Sigmoid colon (tissue), 7 donors: Measurements from ENCODE around the gene GLRA1. TPM values are rescaled to one million over a fixed set of nuclear protein-coding genes. Genes with fewer than 3 reads are reported as not detected.

ENCODE experiments used
- DNase-seq: peaks from one replicate; pipeline ENCODE4 v3.0.0-alpha.2; 2019
- H3K27ac ChIP-seq, 4 donors: fragments of 200-600 bp; sonication (generic); one replicate each; pipeline ENCODE4 v1.5.1; 2016 to 2019; ENCODE audit warnings: mild to moderate bottlenecking in 1 of 4
- H3K27me3 ChIP-seq, 3 donors: fragments of 200-600 bp; sonication (generic); one replicate each; pipeline ENCODE4 v1.5.1; 2019; ENCODE audit warnings: mild to moderate bottlenecking in 1 of 3
- H3K36me3 ChIP-seq, 4 donors: fragments of 200-600 bp; sonication (generic); one replicate each; pipeline ENCODE4 v1.5.1; 2016 to 2019
- H3K4me1 ChIP-seq, 4 donors: fragments of 200-600 bp; sonication (generic); one replicate each; pipeline ENCODE4 v1.5.1; 2017 to 2019
- H3K4me3 ChIP-seq, 4 donors: fragments of 200-600 bp; sonication (generic); one replicate each; pipeline ENCODE4 v1.5.1; 2017 to 2019; ENCODE audit warnings: mild to moderate bottlenecking in 2 of 4, moderate library complexity in 1 of 4
- H3K9me3 ChIP-seq, 4 donors: fragments of 200-600 bp in 3 of 4; sonication (generic) in 3 of 4; one replicate each; pipeline versions ENCODE4 v1.5.1 to v1.6.1; 2013 to 2019
- EP300 ChIP-seq, 4 donors: sonication (generic); formaldehyde crosslinking; IDR thresholded peaks; one replicate each; pipeline ENCODE4 v1.6.1; 2017; ENCODE audit warnings: antibody characterized with exemption in 4 of 4
- POLR2A ChIP-seq, 2 donors: fragments of 450-650 bp; IDR thresholded peaks; one replicate each; pipeline ENCODE4 v1.6.1; 2016; ENCODE audit warnings: antibody characterized with exemption in 2 of 2, mild to moderate bottlenecking in 2 of 2, moderate library complexity in 2 of 2
- POLR2AphosphoS5 ChIP-seq, 4 donors: sonication (generic); formaldehyde crosslinking; IDR thresholded peaks; one replicate each; pipeline ENCODE4 v1.6.1; 2017; ENCODE audit warnings: antibody characterized with exemption in 4 of 4
- WGBS, 2 donors: extraction: QIAGEN DNeasy Blood & Tissue Kit; methylation state at CpG; one replicate each; pipeline ENCODE4 v1.1.7; 2013; 5-methylcytosine and 5-hydroxymethylcytosine counted together
- intact Hi-C: fragments of 100-400 bp; cut with DNase I; formaldehyde crosslinking; loops from one replicate; pipeline ENCODE4 v1.15.1; 2023
- polyA plus RNA-seq, 3 donors: library from polyadenylated mRNA; stranded (reverse); fragments of 200-250 nt; gene quantifications; one replicate each; pipeline ENCODE4 v1.2.3, GENCODE V29; 2013
- total RNA-seq, 4 donors: library from RNA; depleted of rRNA; stranded (reverse); fragments of >200 nt; gene quantifications; one replicate each; pipeline ENCODE4 v1.1.0, GENCODE V29; 2016
- TF ChIP-seq, protein P1 (sequence below), 4 experiments: fragments of 450-650 bp in 3 of 4; fragments of 200-600 bp in 1 of 4; IDR thresholded peaks; one replicate each; pipeline ENCODE4 v1.5.1; 2016 to 2019; ENCODE audit warnings: antibody characterized with exemption in 4 of 4, mild to moderate bottlenecking in 3 of 4, moderate library complexity in 2 of 4
- donor health status: healthy with polysubstance abuse.
- donor health status: Bipolar disorder and iron deficiency.
- donor health status: healthy.

The GLRA1 gene
- total and polyA plus RNA-seq, 7 donors = not detected

DNA sequence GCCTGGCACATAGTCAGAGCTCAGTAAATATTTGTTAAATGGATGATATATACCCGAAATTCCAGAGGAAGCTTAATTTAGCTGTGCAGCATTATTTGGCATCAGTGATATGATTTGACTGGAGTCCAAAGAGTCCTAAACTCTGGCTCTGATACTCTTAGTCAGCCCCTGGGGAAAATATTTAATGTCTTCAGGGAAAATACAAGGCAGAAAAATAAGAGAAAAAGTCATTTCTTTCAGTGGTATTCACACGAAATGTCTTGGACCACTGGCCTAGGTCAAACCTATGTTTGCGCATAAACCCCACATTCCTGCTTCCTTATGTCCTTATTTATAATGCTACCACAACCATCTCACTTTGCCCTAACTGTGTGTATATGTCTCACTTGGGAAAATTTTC is 23.8 kb downstream of the GLRA1 start:
- DNase-seq = no peak
- Histone ChIP-seq H3K27me3 (no peaks in the 10 kb centered on the region), H3K4me3 (no peak overlapping the region), H3K36me3 (no peaks in the 10 kb centered on the region), H3K27ac (no peak overlapping the region), H3K9me3 (no peaks in the 10 kb centered on the region), H3K4me1 (peaks cover 0 to 22% (median 19%) of the 10 kb centered on the region in 4 donors)
- TF ChIP-seq, protein P1, sequence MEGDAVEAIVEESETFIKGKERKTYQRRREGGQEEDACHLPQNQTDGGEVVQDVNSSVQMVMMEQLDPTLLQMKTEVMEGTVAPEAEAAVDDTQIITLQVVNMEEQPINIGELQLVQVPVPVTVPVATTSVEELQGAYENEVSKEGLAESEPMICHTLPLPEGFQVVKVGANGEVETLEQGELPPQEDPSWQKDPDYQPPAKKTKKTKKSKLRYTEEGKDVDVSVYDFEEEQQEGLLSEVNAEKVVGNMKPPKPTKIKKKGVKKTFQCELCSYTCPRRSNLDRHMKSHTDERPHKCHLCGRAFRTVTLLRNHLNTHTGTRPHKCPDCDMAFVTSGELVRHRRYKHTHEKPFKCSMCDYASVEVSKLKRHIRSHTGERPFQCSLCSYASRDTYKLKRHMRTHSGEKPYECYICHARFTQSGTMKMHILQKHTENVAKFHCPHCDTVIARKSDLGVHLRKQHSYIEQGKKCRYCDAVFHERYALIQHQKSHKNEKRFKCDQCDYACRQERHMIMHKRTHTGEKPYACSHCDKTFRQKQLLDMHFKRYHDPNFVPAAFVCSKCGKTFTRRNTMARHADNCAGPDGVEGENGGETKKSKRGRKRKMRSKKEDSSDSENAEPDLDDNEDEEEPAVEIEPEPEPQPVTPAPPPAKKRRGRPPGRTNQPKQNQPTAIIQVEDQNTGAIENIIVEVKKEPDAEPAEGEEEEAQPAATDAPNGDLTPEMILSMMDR (IDR thresholded peaks at IDR 0.05) = no peak
- TF ChIP-seq POLR2AphosphoS5 (IDR thresholded peaks at IDR 0.05) = no peak
- 61 to 70% methylated on average over 3 of the region's 3 CpGs for WGBS, 2 donors
- intact Hi-C loops = no loop called here

DNA sequence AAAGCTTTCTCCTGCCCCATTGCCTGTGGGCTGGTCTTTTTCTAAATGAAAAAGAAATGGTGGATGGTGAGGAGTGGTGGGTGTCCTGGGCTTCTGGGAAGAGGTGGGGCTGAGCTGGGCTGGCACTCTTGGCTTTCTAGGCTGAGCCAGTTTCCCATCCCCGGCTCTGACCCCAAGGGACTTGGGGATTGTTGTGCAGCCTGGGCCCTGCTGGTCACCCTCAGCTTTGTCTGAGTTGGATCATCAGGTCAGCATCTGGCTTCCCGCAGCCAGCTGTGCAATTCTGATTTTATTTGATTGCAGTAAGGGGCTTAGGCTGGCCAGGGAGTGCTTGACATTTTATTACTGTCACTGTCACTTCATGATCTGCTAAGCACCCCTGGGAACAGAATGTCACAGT is 25.3 kb downstream of the GLRA1 start:
- Histone ChIP-seq H3K4me1 (peaks cover 0 to 26% (median 23%) of the 10 kb centered on the region in 4 donors), H3K27me3 (no peaks in the 10 kb centered on the region), H3K36me3 (no peaks in the 10 kb centered on the region), H3K4me3 (no peak overlapping the region), H3K27ac (no peak overlapping the region), H3K9me3 (no peaks in the 10 kb centered on the region)
- no peak for DNase-seq
- TF ChIP-seq, protein P1 (IDR thresholded peaks at IDR 0.05) = no peak
- TF ChIP-seq EP300 (IDR thresholded peaks at IDR 0.05) (no peak), POLR2A (IDR thresholded peaks at IDR 0.05) (no peak), POLR2AphosphoS5 (IDR thresholded peaks at IDR 0.05) (no peak)
- intact Hi-C loops = no loop called here
- 54 to 67% methylated on average over 2 of the region's 2 CpGs for WGBS, 2 donors

DNA sequence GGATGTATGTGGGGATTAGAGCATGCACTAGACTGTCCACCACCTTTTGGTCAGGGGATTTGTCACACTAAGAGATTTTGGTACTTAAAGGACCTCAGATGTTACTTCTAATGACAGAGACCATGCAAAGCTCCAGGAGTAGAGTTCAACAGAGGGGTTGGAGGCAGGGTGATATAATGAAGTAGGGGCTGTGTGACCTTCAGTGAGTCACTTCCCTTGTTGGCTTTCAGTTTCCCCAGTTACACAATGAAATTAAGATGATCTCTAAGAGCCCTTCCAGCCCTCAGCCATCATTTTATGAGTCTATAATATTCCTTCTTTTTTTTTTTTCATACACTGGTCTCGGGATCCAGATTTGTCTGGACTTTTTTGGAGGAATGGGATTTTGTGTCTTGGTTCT is 26.8 kb downstream of the GLRA1 start:
- Histone ChIP-seq H3K36me3 (no peaks in the 10 kb centered on the region), H3K27me3 (no peaks in the 10 kb centered on the region), H3K4me1 (peaks cover 0 to 26% (median 23%) of the 10 kb centered on the region in 4 donors), H3K27ac (no peak overlapping the region), H3K9me3 (no peaks in the 10 kb centered on the region), H3K4me3 (no peak overlapping the region)
- DNase-seq = no peak
- TF ChIP-seq POLR2A (IDR thresholded peaks at IDR 0.05) (no peak), EP300 (IDR thresholded peaks at IDR 0.05) (no peak), POLR2AphosphoS5 (IDR thresholded peaks at IDR 0.05) (no peak)
- TF ChIP-seq, protein P1 (IDR thresholded peaks at IDR 0.05) = no peak
- intact Hi-C loops = no loop called here
- 79 to 83% methylated on average over 1 of the region's 1 CpG for WGBS, 2 donors

DNA sequence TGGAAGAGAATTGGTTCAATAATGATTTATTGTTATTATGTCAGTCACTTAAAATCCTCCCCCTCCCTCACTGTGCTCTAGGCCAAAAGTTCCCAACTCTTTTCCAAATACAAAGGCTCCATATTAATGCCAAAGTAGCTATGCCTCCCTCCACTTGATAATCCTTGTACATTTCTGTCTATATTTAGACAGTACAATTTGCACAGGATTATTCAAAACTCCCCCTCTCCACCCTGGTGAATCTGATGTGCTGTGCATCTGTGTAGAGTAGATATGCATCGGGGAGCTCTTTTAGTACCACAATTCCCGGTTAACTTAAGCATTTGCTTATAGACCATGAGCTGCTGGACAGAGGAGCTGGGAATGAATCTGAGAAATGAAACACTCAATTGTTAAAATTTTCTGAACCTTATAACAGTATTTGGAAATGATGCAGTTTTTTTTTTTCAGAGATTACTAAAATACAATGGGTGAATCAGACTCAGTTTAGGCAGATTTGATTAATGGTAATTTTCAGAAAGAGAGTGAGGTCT is 27.6 kb downstream of the GLRA1 start:
- H3K27me3 ChIP-seq = no peaks in the 10 kb centered on the region
- no peaks in the 10 kb centered on the region for H3K36me3 ChIP-seq
- no peak overlapping the region for H3K4me3 ChIP-seq
- WGBS, 2 donors = 65 to 82% methylated on average over 2 of the region's 2 CpGs
- TF ChIP-seq EP300 (IDR thresholded peaks at IDR 0.05) = no peak
- no peak for TF ChIP-seq POLR2AphosphoS5 (IDR thresholded peaks at IDR 0.05)
- TF ChIP-seq POLR2A (IDR thresholded peaks at IDR 0.05) = no peak
- TF ChIP-seq, protein P1 (IDR thresholded peaks at IDR 0.05) = no peak
- no peaks in the 10 kb centered on the region for H3K9me3 ChIP-seq
- no peak for DNase-seq
- intact Hi-C loops = no loop called here
- H3K27ac ChIP-seq = no peak overlapping the region
- H3K4me1 ChIP-seq = peaks cover 0 to 26% (median 23%) of the 10 kb centered on the region in 4 donors
